ENCODE results near the gene SMYD3. TPM values are rescaled to one million over a fixed set of nuclear protein-coding genes. Genes with fewer than 3 reads are reported as not detected.

The SMYD3 gene
- total and polyA plus RNA-seq, 2 donors (not counting 1 experiment from before 2014, with no cell fraction given) = 69.4 to 83.1 TPM

DNA sequence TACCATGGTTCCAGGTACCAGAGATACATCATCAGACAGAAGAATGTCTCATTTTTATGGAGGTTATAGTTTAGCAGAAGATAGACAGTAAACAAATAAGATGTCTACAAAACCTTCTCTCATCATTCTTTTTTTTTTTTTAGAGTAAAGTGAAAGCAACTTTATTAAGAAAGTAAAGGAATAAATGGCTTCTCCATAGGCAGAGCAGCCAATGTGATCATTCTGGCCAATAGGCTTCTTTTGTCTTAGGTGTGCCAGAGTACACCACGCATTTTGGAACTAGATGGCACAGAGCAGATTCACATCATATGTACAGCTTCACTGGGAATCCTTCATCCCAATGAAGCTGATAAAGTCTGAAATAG is 428.2 kb downstream of the SMYD3 start:
- no peaks in the 10 kb centered on the region for H3K79me2 ChIP-seq (ENCODE audit: control insufficient read depth, insufficient read depth, low read length)

DNA sequence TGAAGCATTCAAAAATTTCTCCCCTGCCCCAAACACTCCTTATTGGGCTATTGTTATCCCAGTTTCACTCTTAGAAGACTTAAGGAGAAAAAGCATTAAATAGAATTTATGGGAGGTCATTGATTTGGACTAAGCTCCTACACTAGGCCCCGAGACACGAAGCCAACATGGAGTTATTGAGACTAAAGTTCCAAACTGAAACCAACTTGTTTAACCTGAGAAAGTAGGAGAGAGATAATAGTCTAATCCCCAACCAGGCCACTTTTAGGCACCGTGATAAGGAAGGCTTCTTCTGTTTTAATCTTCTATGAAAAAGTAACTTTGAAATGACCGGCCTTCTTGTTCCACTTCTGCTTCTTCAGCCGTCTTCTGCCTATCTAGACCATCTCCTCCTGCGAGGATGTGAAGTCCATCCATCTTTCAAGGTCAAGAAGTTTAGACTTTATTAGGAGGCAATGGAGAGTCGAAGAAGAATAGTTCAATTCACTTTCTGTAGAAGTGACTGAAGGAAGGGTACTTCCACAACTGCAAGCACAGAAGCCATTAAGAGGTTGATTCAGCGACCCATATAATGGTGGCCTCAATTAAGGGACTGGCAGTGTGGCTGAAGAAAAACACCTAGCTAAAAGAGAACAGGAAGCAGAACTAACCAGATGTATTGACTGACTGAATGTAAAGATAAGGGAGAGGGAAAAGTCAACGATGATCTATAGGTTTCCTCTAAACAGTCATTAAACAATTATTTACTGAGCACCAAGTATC is 428.8 kb downstream of the SMYD3 start:
- Histone ChIP-seq H4K20me1 (ENCODE audit: control insufficient read depth, extremely low read depth, insufficient read depth, low read length) (no peaks in the 10 kb centered on the region), H3K4me2 (ENCODE audit: extremely low read depth, insufficient read depth, low read length) (no peak overlapping the region), H3K36me3 (ENCODE audit: control insufficient read depth, insufficient read depth, low read length) (no peaks in the 10 kb centered on the region), H3K27me3 (ENCODE audit: control insufficient read depth, insufficient read depth, low read length) (no peaks in the 10 kb centered on the region), H3K27ac (ENCODE audit: insufficient read depth, low read length) (no peak overlapping the region), H3K4me3 (replicated peaks in 1 of 4; ENCODE audit: control extremely low read depth in 1 of 4, insufficient read depth in 1 of 4, low read depth in 3 of 4, low read length in 4 of 4) (no peak overlapping the region), H3K9ac (ENCODE audit: insufficient read depth, low read length) (no peak overlapping the region), H3K4me1 (ENCODE audit: control insufficient read depth, extremely low read depth, insufficient read depth, low read length) (no peaks in the 10 kb centered on the region), H3K9me3 (ENCODE audit: control insufficient read depth, insufficient read depth, low read depth, low read length) (no peaks in the 10 kb centered on the region), H2AFZ (ENCODE audit: low read length) (no peak overlapping the region), H3K79me2 (ENCODE audit: control insufficient read depth, insufficient read depth, low read length) (no peaks in the 10 kb centered on the region)
- DNase-seq (ENCODE audit: low read depth in 2 of 2) = no peak
- TF ChIP-seq EZH2 (IDR thresholded peaks at IDR 0.05; ENCODE audit: low read length, missing control alignments) = no peak

More for the DNA sequence above, 428.2 kb downstream of the SMYD3 start:
- Histone ChIP-seq H3K36me3 (ENCODE audit: control insufficient read depth, insufficient read depth, low read length) (no peaks in the 10 kb centered on the region), H4K20me1 (ENCODE audit: control insufficient read depth, extremely low read depth, insufficient read depth, low read length) (no peaks in the 10 kb centered on the region), H3K4me3 (replicated peaks in 1 of 4; ENCODE audit: control extremely low read depth in 1 of 4, insufficient read depth in 1 of 4, low read depth in 3 of 4, low read length in 4 of 4) (no peak overlapping the region), H3K27ac (ENCODE audit: insufficient read depth, low read length) (no peak overlapping the region), H3K9me3 (ENCODE audit: control insufficient read depth, insufficient read depth, low read depth, low read length) (no peaks in the 10 kb centered on the region), H3K4me2 (ENCODE audit: extremely low read depth, insufficient read depth, low read length) (no peak overlapping the region), H3K9ac (ENCODE audit: insufficient read depth, low read length) (no peak overlapping the region), H3K27me3 (ENCODE audit: control insufficient read depth, insufficient read depth, low read length) (no peaks in the 10 kb centered on the region), H3K4me1 (ENCODE audit: control insufficient read depth, extremely low read depth, insufficient read depth, low read length) (no peaks in the 10 kb centered on the region), H2AFZ (ENCODE audit: low read length) (no peak overlapping the region)
- no peak for TF ChIP-seq EZH2 (IDR thresholded peaks at IDR 0.05; ENCODE audit: low read length, missing control alignments)
- TF ChIP-seq, protein P1, sequence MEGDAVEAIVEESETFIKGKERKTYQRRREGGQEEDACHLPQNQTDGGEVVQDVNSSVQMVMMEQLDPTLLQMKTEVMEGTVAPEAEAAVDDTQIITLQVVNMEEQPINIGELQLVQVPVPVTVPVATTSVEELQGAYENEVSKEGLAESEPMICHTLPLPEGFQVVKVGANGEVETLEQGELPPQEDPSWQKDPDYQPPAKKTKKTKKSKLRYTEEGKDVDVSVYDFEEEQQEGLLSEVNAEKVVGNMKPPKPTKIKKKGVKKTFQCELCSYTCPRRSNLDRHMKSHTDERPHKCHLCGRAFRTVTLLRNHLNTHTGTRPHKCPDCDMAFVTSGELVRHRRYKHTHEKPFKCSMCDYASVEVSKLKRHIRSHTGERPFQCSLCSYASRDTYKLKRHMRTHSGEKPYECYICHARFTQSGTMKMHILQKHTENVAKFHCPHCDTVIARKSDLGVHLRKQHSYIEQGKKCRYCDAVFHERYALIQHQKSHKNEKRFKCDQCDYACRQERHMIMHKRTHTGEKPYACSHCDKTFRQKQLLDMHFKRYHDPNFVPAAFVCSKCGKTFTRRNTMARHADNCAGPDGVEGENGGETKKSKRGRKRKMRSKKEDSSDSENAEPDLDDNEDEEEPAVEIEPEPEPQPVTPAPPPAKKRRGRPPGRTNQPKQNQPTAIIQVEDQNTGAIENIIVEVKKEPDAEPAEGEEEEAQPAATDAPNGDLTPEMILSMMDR (conservative IDR thresholded peaks at IDR 0.05 in 1 of 2, IDR thresholded peaks at IDR 0.05 in 1 of 2; ENCODE audit: low read depth in 1 of 2, low read length in 2 of 2) = no peak
- DNase-seq (ENCODE audit: low read depth in 2 of 2) = no peak

DNA sequence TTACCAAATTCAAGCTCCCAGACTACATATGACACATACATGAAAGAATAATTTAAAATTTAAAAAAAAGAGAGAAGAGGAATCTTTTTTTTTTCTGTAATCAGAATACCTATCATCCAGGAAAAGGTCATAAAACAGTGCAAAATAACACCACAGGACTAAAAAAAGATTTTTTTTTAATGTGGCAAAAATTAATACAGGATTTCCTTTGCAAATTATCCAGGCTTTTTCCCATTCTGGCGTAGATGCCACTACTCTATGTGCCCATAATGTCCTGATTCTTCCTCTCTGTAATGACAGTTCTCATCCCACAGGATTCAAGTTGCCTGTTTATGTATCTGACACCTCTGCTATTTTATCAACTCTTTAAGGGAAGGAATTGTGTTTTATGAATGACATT is 429.6 kb downstream of the SMYD3 start:
- no peak overlapping the region for H3K27ac ChIP-seq (ENCODE audit: insufficient read depth, low read length)
- no peak overlapping the region for H2AFZ ChIP-seq (ENCODE audit: low read length)
- H3K4me2 ChIP-seq (ENCODE audit: extremely low read depth, insufficient read depth, low read length) = no peak overlapping the region
- no peaks in the 10 kb centered on the region for H4K20me1 ChIP-seq (ENCODE audit: control insufficient read depth, extremely low read depth, insufficient read depth, low read length)
- no peak overlapping the region for H3K9ac ChIP-seq (ENCODE audit: insufficient read depth, low read length)
- no peaks in the 10 kb centered on the region for H3K36me3 ChIP-seq (ENCODE audit: control insufficient read depth, insufficient read depth, low read length)
- H3K4me3 ChIP-seq (replicated peaks in 1 of 4; ENCODE audit: control extremely low read depth in 1 of 4, insufficient read depth in 1 of 4, low read depth in 3 of 4, low read length in 4 of 4) = no peak overlapping the region
- DNase-seq (ENCODE audit: low read depth in 2 of 2) = no peak
- H3K27me3 ChIP-seq (ENCODE audit: control insufficient read depth, insufficient read depth, low read length) = no peaks in the 10 kb centered on the region
- no peaks in the 10 kb centered on the region for H3K9me3 ChIP-seq (ENCODE audit: control insufficient read depth, insufficient read depth, low read depth, low read length)
- no peaks in the 10 kb centered on the region for H3K4me1 ChIP-seq (ENCODE audit: control insufficient read depth, extremely low read depth, insufficient read depth, low read length)
- H3K79me2 ChIP-seq (ENCODE audit: control insufficient read depth, insufficient read depth, low read length) = no peaks in the 10 kb centered on the region
- no peak for TF ChIP-seq EZH2 (IDR thresholded peaks at IDR 0.05; ENCODE audit: low read length, missing control alignments)

DNA sequence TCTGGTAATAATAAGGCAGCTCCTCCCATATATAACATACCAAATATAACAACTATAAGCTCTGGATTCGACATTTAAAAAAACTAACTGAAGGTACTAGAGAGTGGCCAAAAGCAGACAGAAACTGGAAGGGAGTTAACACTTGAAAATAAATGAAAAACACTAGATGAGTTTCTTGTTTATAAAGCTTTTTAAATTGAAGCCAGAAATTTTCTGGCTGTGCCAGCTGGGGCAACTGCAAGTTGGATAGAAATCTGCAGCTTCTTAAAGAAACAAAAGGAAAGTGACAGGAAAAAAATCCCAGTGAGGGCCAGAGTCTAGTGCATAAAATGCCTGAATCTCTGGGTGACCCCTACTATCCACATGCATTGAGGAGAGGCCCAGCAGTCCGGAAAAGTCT is 432.7 kb downstream of the SMYD3 start:
- Histone ChIP-seq H3K27ac (ENCODE audit: insufficient read depth, low read length) (no peak overlapping the region), H3K27me3 (ENCODE audit: control insufficient read depth, insufficient read depth, low read length) (no peaks in the 10 kb centered on the region), H3K9ac (ENCODE audit: insufficient read depth, low read length) (no peak overlapping the region), H3K9me3 (ENCODE audit: control insufficient read depth, insufficient read depth, low read depth, low read length) (no peaks in the 10 kb centered on the region), H3K4me3 (replicated peaks in 1 of 4; ENCODE audit: control extremely low read depth in 1 of 4, insufficient read depth in 1 of 4, low read depth in 3 of 4, low read length in 4 of 4) (no peak overlapping the region), H3K4me1 (ENCODE audit: control insufficient read depth, extremely low read depth, insufficient read depth, low read length) (no peaks in the 10 kb centered on the region), H3K4me2 (ENCODE audit: extremely low read depth, insufficient read depth, low read length) (no peak overlapping the region), H3K36me3 (ENCODE audit: control insufficient read depth, insufficient read depth, low read length) (no peaks in the 10 kb centered on the region), H2AFZ (ENCODE audit: low read length) (no peak overlapping the region), H4K20me1 (ENCODE audit: control insufficient read depth, extremely low read depth, insufficient read depth, low read length) (no peaks in the 10 kb centered on the region), H3K79me2 (ENCODE audit: control insufficient read depth, insufficient read depth, low read length) (no peaks in the 10 kb centered on the region)
- no peak for TF ChIP-seq EZH2 (IDR thresholded peaks at IDR 0.05; ENCODE audit: low read length, missing control alignments)
- TF ChIP-seq, protein P1 (conservative IDR thresholded peaks at IDR 0.05 in 1 of 2, IDR thresholded peaks at IDR 0.05 in 1 of 2; ENCODE audit: low read depth in 1 of 2, low read length in 2 of 2) = no peak
- DNase-seq (ENCODE audit: low read depth in 2 of 2) = no peak
